ENCODE results near the gene ZNF615. TPM values are rescaled to one million over a fixed set of nuclear protein-coding genes. Genes with fewer than 3 reads are reported as not detected.
"Not testable (repeated sequence)": the region's sequence is repeated elsewhere in the genome, so short reads cannot be mapped to it uniquely, and the experiment has no call there.

The ZNF615 gene
- total RNA-seq: 1 to 10 TPM; 5.5 to 5.7 TPM

DNA sequence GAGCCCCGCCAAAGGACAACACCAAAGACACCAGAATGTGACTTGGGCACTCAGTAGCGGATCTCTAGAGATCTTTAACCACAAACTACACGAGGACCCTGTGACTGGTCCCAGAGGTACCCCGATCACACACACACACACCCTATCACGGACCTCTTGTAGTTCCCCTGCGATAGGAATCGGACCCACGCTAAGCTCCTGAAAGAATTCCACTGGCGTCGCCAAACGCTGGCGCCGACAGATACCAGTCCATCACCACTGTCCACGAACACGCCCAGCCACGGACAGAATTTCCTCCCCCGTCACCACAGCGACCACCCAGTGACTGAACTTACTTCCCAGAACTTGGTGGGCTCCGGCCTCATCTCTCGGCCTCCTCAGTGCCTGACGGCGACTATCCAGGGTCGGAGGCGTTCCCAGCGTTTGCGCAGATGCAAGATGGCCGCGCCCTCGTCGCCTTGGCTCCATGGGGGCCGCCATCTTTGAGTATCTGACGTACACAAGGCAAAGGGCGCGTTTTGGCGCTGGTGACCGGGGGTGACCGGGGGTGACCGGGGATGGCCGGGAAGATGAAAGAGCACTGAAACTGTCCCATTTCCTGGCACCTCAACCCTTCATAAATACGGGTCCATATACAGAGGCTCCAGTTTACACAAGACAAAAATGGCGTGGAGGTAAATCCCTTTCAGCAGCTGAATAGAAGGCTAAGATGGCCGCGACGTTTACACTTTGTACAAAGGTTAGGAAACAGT, at the start of gene ZNF615:
TSS of gene ZNF615 (minus strand) at position 406 of the 752 bp plus-strand sequence. CDS start 4,500 bp downstream, outside the sequence.
- CTCF ChIA-PET: no interaction called here
- POLR2A ChIA-PET: interaction anchor here (1.0 kb wide), 1 partner anchor 41 kb away, joined by 5 read pairs; the partner anchor contains the start of gene ZNF432

DNA sequence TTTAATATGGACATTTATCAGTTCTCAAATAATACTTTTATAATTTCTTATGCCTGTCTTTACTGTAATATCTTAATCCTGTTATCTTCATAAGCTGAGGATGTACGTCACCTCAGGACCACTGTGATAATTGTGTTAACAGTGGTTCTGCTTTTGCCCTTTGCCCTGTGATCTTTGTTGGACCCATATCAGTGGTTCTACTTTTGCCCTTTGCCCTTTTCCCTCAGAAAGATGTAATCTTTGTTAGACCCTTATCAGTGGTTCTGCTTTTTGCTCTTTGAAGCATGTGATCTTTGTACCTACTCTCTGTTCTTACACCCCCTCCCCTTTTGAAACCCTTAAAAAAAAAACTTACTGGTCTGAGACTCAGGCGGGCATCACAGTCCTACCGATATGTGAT, 48.5 kb upstream of the ZNF615 start:
- CTCF ChIA-PET: interaction anchor here (0.7 kb wide), 1 partner anchor 54 kb away, joined by 3 read pairs; no protein-coding TSS in a partner anchor
- POLR2A ChIA-PET: not testable (repeated sequence)

DNA sequence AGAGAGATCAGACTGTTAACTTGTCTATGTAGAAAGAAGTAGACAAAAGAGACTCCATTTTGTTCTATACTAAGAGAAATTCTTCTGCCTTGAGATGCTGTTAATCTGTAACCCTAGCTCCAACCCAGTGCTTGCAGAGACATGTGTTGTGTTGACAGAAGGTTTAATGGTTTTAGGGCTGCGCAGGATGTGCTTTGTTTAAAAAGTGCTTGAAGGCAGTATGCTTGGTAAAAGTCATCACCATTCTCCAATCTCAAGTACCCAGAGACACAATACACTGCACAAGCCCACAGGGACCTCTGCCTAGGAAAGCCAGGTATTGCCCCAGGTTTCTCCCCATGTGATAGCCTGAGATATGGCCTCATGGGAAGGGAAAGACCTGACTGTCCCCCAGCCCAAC, 43.7 kb upstream of the ZNF615 start:
- CTCF ChIA-PET, POLR2A ChIA-PET: not testable (repeated sequence)

DNA sequence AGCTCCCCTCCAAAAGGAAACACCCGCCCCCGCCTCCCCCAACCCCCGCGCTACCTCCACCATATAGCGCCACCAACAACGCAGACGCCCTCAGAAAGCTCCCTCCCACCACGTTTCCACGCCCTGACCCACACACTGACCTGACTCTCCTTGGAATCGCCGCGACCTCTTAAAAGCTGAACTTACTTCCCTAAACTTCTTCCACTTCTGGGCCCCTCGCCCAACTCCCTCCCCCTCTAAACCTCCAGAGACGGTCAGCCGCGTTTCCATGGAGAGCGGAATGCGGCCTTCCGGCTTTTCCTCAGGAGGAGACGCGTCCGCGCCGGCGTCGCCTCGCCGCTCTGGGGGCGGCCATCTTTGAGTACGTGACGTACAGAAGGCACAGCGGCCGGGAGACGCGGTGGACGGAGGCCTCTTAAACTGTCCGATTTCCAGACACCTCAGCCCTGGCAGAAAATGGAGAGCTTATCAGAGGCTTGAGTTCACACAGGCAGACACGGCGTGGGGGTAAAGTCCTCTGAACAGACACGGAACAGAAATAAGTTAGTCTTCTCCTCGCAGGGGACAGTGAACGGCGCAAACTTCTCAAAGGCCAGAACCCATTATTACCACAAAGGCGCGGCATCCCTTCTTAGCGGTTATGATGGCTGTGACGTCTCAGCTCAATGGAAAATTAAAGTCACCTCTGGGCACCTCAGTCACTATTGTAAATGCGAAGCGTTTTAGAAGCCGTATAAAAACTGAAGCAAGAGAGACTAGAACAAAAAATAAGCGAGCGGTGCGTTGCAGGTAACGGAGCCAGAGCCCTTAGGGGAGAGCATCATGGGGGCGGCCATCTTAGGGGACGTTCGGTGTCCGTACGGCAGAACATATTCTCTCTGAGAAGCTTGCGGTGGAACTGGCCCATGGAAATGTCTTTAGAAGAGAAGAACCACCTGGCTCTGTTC, 40.8 kb upstream of the ZNF615 start, which contains the start of gene ZNF432:
TSS of gene ZNF432 (minus strand) at position 284 of the 947 bp plus-strand sequence. CDS start 1,970 bp downstream, outside the sequence.
- POLR2A ChIA-PET: interaction anchor here (0.5 to 1.1 kb wide), 5 partner anchors 20 to 141 kb away, joined by 3 to 6 read pairs (median 4); partner anchors contain the start of genes PPP2R1A, ZNF614 and ZNF615
- CTCF ChIA-PET: no interaction called here

DNA sequence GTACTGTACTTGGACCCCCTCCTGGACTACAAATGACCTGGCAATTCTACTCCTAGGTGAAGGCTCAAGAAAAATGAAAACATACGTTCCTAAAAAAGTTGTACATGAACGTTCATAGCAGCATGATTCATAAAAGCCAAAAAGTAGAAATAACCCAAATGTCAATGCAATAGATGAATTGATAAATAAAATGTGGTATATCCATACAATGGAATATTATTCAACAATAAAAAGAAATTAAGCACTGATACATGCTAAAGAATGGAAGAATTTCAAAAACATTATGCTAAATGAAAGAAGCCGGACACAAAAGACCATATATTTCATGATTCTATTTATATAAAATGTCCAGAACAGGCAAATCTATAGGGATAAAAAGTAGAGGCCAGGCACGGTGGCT, 31.2 kb upstream of the ZNF615 start:
- CTCF ChIA-PET: no interaction called here
- POLR2A ChIA-PET: no interaction called here

DNA sequence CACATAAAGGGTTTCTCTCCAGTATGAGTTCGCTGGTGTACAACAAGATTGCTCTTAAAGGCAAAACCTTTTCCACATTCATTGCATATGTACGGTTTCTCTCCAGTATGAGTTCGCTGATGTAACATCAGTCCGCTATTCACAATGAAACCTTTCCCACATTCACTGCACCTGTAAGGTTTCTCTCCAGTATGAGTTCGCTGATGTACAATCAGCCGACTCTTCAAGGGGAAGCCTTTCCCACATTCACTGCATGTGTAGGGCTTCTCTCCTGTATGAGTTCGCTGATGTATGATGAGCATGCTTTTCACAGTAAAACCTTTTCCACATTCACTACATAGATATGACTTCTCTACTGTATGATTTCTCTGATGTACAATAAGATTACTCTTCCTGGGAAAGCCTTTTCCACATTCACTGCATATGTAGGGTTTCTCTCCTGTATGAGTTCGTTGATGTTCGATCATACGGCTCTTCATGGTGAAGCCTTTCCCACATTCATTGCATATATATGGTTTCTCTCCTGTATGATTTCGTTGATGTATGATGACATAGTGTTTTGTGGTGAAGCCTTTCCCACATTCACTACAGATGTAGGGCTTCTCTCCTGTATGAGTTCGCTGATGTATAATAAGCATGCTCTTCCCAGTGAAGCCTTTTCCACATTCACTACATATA, 26.2 kb upstream of the ZNF615 start:
- POLR2A ChIA-PET: no interaction called here

DNA sequence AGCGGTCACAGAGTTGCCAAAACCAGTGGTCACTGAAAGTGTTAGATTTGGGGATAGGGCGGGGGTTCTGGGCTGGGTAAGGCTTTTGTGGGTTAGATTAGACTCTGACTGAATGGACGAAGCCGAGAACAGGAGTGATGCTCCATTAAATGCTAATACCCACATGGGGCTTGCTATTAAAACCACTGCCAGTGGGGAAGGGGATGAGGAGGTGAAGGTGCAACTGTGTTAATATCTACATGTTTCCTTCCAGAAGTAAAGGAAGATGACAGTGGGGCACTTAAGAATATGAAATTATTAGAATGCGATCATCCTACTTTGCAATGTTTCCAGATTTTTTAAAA, 20.7 kb upstream of the ZNF615 start:
- CTCF ChIA-PET: no interaction called here
- POLR2A ChIA-PET: interaction anchor here (0.8 kb wide), 1 partner anchor 20 kb away, joined by 3 read pairs; no protein-coding TSS in a partner anchor

More for the DNA sequence above, 26.2 kb upstream of the ZNF615 start:
- CTCF ChIA-PET: no interaction called here

DNA sequence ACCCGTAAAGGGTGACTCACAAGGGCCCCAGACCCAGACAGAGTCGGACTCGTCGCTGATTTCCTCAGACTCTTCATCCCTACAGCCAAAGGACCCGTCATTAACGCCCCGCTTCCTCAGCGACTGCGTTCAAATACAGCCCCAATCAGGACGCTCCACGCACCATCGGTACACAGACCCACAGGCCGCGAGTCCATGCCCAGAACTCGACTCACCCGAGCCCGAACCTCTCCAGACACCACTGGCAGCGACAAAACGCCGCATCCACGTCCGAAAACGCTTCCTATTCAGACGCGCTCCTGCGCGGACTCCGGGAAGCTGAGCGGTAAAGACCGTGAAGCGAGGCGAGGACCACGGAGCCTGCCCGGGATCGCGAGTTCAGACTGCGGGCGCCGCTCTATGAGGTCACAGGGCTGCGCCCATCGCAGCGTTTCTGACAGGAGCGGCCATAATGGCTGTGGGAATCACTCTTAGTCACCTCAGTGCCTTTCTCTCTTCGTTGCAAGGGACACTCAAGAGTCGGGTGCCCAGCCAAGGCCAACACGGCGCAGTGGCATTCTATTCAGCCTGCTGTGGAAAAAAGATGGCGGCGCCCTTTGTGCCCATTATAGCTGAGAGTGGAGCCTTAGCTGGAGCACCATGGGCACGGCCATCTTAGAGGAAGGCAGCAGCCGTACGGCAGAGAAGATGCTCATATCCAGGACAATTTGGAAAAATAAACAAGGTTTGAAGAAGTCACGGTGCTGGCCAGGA, 20.2 kb upstream of the ZNF615 start, which contains the start of gene ZNF614:
TSS of gene ZNF614 (minus strand) at position 353 of the 753 bp plus-strand sequence. CDS start 2,634 bp downstream, outside the sequence.
- POLR2A ChIA-PET: interaction anchor here (0.8 kb wide), 1 partner anchor 21 kb away, joined by 3 read pairs; no protein-coding TSS in a partner anchor
- CTCF ChIA-PET: no interaction called here

DNA sequence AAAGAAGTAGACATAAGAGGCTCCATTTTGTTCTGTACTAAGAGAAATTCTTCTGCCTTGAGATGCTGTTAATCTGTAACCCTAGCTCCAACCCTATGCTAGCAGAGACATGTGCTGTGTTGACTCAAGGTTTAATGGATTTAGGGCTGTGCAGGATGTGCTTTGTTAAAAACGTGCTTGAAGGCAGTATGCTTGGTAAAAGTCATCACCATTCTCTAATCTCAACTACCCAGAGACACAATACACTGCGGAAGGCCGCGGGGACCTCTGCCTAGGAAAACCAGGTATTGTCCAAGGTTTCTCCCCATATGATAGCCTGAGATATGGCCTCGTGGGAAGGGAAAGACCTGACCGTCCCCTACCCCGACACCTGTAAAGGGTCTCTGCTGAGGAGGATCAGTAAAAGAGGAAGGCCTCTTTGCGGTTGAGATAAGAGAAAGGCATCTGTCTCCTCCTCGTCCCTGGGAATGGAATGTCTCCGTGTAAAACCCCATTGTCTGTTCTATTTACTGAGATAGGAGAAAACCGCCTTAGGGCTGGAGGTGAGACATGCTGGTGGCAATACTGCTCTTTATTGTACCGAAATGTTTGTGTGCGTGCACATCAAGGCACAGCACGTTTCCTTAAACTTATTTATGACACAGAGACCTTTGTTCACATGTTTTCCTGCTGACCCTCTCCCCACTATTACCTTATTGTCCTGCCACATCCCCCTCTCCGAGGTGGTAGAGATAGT, 18.4 kb upstream of the ZNF615 start:
- POLR2A ChIA-PET, CTCF ChIA-PET: not testable (repeated sequence)

DNA sequence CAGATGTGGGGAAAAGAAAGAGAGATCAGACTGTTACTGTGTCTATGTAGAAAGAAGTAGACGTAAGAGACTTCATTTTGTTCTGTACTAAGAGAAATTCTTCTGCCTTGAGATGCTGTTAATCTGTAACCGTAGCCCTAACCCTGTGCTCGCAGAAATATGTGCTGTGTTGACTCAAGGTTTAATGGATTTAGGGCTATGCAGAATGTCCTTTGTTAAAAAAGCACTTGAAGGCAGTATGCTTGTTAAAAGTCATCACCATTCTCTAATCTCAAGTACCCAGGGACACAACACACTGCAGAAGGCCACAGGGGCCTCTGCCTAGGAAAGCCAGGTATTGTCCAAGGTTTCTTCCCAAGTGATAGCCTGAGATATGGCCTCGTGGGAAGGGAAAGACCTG, 16.5 kb upstream of the ZNF615 start:
- CTCF ChIA-PET, POLR2A ChIA-PET: not testable (repeated sequence)

DNA sequence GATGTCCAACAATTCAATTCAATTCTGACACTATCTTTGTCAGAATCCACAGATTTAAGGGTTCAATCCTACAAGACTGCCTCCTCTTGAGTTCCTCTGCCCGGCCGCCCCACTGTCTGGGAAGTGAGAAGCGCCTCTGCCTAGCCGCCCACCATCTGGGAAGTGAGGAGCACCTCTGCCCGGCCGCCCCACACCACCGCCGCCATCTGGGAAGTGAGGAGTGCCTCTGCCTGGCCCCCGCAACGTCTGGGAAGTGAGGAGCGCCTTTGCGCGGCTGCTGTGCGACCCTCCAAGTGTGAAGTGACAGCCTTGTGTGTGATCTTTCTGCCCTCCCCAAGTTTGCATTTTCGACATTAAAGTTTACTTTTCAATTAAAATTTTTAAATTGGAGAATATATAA, 14.2 kb upstream of the ZNF615 start:
- CTCF ChIA-PET: interaction anchor here (0.7 to 0.8 kb wide), 2 partner anchors 7 to 15 kb away, joined by 4 to 5 read pairs; no protein-coding TSS in a partner anchor
- POLR2A ChIA-PET: interaction anchor here (0.6 kb wide), 1 partner anchor 15 kb away, joined by 6 read pairs; no protein-coding TSS in a partner anchor

DNA sequence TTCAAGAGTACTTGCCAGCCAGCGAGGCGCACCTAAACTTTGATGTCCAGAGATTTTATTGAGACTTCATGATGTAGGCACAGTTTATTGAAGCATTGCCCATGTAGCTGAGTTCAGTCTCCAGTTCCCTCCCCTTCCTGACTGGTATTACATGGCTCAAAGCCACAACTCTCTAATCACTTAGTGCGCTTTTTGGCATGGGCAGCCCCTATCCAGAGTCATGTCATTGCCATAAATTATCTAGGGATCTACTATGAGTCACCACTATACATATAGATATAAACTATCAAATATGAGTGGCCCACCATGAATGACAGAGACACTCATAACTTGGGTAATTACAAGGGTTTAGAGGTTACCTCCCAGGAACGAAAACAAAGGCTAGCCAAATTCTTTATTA, 12.5 kb upstream of the ZNF615 start:
- ChIA-PET POLR2A (no interaction called here), CTCF (interaction anchor here (0.6 kb wide), 1 partner anchor 43 kb away, joined by 5 read pairs; no protein-coding TSS in a partner anchor)

DNA sequence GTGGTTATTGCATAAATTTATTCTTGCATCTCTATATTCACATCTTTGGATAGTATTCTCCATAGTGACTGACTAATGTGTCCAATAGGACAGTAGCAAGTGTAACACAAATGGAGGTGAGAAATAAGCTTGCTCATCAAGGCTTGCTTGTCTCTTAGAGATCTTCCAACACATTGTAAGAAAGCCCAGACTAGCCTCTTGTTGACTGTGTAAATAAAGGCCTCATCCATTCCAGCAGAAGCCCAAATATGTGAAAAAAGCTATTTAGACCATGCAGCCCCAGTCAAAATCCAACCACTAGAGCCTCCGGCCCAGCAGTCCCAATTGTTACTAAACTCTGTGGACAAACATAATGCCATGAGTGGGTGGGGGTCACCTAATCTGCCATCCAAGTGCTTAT, 2.7 kb upstream of the ZNF615 start:
- ChIA-PET CTCF (no interaction called here), POLR2A (no interaction called here)

DNA sequence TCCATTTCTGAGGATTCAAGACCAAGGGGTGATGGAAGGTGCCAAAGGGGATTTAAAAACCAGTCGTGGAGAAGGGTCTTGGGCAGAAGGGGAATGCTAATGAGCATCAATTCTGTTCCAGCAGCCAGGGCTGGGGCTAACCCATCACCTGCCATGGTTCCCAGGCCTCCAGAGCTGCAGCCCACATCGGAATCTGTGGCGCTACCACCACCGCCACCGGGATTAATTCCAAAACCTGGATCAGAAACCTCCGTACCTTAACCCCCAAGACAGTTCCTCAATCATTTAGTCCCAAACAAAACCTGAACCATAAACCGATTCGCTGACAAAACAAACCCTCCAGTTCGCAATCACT, 583 bp downstream of the ZNF615 start:
- POLR2A ChIA-PET: interaction anchor here (1.0 kb wide), 1 partner anchor 41 kb away, joined by 5 read pairs; the partner anchor contains the start of gene ZNF432
- CTCF ChIA-PET: interaction anchor here (0.9 kb wide), 1 partner anchor 15 kb away, joined by 4 read pairs; no protein-coding TSS in a partner anchor

DNA sequence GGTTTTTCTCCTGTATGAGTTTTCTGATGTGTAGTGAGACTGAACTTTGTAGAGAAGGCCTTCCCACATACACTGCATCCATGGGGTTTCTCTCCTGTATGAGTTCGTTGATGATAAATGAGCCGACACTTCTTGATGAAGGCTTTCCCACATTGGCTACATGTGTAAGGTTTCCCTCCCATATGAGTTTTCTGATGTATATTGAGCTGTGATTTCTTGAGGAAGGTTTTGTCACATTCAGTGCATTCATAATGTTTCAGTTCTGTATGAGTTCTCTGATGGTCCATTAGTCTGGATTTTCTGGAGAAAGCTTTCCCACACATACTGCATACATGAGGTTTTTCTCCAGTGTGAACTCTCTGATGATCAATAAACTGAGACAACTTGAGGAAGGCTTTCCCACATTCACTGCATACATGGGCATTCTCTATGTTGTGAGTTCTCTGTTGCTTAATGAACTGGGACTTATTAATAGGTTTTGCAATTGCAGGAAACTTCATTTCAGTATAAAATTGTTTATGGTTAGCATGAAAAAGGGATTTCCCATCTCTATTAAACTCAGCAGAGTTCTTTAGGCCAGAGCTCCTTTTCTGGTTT, 13.9 kb downstream of the ZNF615 start:
- POLR2A ChIA-PET: no interaction called here
- CTCF ChIA-PET: no interaction called here

DNA sequence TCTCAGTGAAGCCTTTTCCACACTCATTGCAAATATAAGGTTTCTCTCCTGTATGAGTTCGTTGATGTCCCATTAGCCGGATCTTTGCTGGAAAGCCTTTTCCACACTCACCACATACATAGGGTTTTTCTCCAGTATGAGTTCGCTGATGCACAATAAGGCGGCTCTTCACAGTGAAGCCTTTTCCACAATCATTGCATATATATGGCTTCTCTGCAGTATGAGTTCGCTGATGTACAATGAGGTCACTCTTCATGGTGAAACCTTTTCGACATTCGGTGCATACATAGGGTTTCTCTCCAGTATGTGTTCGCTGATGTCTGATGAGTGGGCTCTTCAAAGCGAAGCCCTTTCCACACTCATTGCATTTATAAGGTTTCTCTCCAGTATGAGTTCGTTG, 14.6 kb downstream of the ZNF615 start:
- CTCF ChIA-PET: no interaction called here
- POLR2A ChIA-PET: no interaction called here

DNA sequence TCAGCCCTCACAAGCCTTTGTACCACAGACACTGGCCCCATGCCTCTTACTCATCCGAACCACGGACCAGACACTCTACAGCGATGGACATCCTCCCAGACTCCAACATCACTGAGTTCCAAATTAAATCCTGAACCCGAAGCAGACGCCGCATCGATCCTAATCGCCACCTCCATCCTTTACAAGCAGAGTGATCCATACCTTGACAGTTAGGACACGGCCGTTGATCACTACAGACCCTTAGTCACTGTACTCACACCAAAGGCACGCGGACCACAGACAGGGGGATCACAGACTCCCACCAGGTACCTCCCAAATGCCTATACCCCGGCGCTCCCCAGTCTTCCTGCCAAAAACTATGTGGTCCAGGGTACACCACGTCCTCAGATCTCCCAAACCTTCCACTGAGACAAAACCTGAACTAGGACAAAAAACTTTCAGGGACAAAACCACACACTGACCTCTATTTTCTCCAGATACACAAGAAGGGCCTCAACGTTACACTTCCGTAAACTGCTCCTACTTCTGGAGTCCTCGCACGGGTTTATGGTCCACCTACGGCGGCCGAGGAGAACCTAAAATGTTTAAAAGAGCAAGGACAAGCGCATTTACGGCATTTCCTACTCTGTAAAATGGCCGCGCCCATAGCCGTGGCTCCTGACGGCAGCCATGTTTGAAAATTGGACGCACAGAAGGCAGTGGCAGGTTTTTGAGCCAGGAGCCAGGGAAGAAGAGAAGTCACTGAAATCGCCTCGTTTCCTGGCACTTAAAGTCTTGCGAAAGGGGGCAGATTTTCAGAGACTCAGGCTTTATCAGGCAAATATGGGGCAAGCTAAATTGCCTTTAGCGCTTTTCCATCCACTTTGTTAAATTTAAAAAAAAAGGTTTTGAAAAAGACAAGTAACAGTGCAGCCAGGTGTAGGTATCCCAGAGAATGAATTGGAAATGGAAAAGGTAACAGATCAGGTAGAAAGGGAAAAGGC, 21.4 kb downstream of the ZNF615 start, which contains the start of gene ZNF350:
TSS of gene ZNF350 (minus strand) at position 532 of the 983 bp plus-strand sequence. CDS start 12,480 bp downstream, outside the sequence.
- CTCF ChIA-PET: no interaction called here
- POLR2A ChIA-PET: no interaction called here

All from activated CD8-positive, alpha-beta memory T cell treated with anti-CD3 and anti-CD28 coated beads for 36 hours (primary cell).